ENCODE results near the gene GJB4. TPM values are rescaled to one million over a fixed set of nuclear protein-coding genes. Genes with fewer than 3 reads are reported as not detected.

Gene GJB4
- total RNA-seq, 1 experiment from 2014 or later = 0.07 TPM

DNA sequence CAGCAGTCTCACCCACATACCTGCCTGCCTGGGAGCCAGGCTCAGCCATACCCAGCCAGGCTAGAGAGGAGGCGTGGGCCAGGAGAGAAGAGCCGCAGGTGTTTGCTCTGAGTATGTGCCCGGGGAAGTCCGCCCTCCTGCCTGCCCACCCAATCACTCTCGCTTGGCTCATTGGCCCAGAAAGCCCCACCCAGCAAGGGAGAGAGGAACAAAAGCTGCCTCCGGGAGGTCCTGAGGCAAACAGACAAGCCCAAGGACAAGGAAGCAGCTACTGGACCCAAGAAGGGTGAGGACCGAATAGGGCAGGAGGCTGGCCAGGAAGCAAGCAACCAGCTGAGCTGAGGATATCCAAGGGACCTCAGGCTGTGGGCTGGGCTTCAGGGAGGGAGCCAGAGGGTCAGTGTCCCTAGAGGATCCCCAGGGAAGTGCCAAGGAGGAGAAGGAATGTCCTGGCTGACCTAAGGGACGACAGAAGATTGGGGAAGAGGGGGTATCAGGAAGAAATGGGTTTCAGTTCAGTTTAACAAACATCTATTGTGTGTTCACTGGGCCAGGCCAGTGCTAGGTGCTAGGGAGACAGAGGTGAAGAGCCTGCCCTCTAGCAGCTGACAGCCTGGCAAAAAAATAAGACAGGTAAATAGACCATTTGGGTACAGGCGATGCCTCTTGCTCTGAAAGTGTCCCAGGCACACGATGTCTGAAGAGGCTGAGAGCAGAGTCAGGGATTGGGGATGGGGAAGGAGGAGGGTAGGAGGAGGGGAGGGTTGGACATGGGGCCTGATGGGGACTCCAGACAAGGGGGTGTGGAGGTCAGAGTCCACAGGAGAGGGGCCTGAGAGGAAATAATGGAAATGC is at the start of gene GJB4 (continued):
- TF ChIP-seq, protein P1, sequence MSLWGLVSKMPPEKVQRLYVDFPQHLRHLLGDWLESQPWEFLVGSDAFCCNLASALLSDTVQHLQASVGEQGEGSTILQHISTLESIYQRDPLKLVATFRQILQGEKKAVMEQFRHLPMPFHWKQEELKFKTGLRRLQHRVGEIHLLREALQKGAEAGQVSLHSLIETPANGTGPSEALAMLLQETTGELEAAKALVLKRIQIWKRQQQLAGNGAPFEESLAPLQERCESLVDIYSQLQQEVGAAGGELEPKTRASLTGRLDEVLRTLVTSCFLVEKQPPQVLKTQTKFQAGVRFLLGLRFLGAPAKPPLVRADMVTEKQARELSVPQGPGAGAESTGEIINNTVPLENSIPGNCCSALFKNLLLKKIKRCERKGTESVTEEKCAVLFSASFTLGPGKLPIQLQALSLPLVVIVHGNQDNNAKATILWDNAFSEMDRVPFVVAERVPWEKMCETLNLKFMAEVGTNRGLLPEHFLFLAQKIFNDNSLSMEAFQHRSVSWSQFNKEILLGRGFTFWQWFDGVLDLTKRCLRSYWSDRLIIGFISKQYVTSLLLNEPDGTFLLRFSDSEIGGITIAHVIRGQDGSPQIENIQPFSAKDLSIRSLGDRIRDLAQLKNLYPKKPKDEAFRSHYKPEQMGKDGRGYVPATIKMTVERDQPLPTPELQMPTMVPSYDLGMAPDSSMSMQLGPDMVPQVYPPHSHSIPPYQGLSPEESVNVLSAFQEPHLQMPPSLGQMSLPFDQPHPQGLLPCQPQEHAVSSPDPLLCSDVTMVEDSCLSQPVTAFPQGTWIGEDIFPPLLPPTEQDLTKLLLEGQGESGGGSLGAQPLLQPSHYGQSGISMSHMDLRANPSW (CRISPR knock-in tag; conservative IDR thresholded peaks at IDR 0.05; ENCODE audit: low read depth) = no peak

DNA sequence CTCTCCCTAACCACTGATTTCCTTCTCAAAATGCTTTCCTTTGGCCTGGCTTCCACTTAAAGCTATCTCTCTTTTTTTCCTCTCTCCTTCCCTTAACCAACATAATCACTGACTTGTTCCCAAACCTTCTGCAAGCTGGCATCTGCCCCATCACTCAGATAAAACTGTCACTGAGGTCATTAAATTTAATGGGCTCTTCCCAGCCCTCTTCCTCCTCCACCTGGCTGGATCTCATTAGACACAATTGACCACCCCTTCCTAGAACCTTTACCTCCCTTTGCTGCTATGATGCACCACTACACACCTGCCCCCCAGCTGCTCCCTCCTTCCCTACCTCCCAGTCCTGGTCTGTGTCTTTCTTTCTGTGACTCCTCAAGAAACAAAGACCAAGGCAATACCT is 48.7 kb upstream of the GJB4 start:
- CTCF ChIA-PET = no interaction called here
- ATAC-seq (no peak), DNase-seq (ENCODE audit: low spot score) (no peak)
- POLR2A ChIA-PET = no interaction called here
- peaks cover 16% of the 10 kb centered on the region for H3K27me3 Mint-ChIP-seq (ENCODE audit: low read depth)
- peaks cover 8% of the 10 kb centered on the region for H3K9me3 Mint-ChIP-seq
- no peaks in the 10 kb centered on the region for H3K36me3 Mint-ChIP-seq
- TF ChIP-seq ZNF671 (CRISPR knock-in tag; IDR thresholded peaks at IDR 0.05) = no peak
- TF ChIP-seq GABPB1 (CRISPR knock-in tag; IDR thresholded peaks at IDR 0.05) = no peak
- TF ChIP-seq, protein P2, sequence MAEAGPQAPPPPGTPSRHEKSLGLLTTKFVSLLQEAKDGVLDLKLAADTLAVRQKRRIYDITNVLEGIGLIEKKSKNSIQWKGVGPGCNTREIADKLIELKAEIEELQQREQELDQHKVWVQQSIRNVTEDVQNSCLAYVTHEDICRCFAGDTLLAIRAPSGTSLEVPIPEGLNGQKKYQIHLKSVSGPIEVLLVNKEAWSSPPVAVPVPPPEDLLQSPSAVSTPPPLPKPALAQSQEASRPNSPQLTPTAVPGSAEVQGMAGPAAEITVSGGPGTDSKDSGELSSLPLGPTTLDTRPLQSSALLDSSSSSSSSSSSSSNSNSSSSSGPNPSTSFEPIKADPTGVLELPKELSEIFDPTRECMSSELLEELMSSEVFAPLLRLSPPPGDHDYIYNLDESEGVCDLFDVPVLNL (CRISPR knock-in tag; IDR thresholded peaks at IDR 0.05; ENCODE audit: borderline replicate concordance, low read depth) = no peak
- TF ChIP-seq ZNF416 (CRISPR knock-in tag; IDR thresholded peaks at IDR 0.05) = no peak
- TF ChIP-seq, protein P3, sequence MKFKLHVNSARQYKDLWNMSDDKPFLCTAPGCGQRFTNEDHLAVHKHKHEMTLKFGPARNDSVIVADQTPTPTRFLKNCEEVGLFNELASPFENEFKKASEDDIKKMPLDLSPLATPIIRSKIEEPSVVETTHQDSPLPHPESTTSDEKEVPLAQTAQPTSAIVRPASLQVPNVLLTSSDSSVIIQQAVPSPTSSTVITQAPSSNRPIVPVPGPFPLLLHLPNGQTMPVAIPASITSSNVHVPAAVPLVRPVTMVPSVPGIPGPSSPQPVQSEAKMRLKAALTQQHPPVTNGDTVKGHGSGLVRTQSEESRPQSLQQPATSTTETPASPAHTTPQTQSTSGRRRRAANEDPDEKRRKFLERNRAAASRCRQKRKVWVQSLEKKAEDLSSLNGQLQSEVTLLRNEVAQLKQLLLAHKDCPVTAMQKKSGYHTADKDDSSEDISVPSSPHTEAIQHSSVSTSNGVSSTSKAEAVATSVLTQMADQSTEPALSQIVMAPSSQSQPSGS (CRISPR knock-in tag; IDR thresholded peaks at IDR 0.05; ENCODE audit: borderline replicate concordance, low read depth) = no peak
- TF ChIP-seq TEAD4 (CRISPR knock-in tag; IDR thresholded peaks at IDR 0.05) = no peak
- no peak for TF ChIP-seq ZNF317 (CRISPR knock-in tag; IDR thresholded peaks at IDR 0.05; ENCODE audit: borderline replicate concordance, low read depth)
- no peak for TF ChIP-seq MXD4 (CRISPR knock-in tag; IDR thresholded peaks at IDR 0.05; ENCODE audit: borderline replicate concordance)
- no peak for TF ChIP-seq ATF1 (CRISPR knock-in tag; IDR thresholded peaks at IDR 0.05)
- TF ChIP-seq, protein P4, sequence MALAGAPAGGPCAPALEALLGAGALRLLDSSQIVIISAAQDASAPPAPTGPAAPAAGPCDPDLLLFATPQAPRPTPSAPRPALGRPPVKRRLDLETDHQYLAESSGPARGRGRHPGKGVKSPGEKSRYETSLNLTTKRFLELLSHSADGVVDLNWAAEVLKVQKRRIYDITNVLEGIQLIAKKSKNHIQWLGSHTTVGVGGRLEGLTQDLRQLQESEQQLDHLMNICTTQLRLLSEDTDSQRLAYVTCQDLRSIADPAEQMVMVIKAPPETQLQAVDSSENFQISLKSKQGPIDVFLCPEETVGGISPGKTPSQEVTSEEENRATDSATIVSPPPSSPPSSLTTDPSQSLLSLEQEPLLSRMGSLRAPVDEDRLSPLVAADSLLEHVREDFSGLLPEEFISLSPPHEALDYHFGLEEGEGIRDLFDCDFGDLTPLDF (CRISPR knock-in tag; IDR thresholded peaks at IDR 0.05) = no peak
- no peak for TF ChIP-seq TCF7 (CRISPR knock-in tag; IDR thresholded peaks at IDR 0.05; ENCODE audit: low read depth)
- TF ChIP-seq OVOL2 (CRISPR knock-in tag; IDR thresholded peaks at IDR 0.05; ENCODE audit: borderline replicate concordance) = no peak
- TF ChIP-seq, protein P5, sequence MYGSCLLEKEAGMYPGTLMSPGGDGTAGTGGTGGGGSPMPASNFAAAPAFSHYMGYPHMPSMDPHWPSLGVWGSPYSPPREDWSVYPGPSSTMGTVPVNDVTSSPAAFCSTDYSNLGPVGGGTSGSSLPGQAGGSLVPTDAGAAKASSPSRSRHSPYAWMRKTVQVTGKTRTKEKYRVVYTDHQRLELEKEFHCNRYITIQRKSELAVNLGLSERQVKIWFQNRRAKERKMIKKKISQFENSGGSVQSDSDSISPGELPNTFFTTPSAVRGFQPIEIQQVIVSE (CRISPR knock-in tag; IDR thresholded peaks at IDR 0.05; ENCODE audit: borderline replicate concordance) = no peak
- TF ChIP-seq, protein P6, sequence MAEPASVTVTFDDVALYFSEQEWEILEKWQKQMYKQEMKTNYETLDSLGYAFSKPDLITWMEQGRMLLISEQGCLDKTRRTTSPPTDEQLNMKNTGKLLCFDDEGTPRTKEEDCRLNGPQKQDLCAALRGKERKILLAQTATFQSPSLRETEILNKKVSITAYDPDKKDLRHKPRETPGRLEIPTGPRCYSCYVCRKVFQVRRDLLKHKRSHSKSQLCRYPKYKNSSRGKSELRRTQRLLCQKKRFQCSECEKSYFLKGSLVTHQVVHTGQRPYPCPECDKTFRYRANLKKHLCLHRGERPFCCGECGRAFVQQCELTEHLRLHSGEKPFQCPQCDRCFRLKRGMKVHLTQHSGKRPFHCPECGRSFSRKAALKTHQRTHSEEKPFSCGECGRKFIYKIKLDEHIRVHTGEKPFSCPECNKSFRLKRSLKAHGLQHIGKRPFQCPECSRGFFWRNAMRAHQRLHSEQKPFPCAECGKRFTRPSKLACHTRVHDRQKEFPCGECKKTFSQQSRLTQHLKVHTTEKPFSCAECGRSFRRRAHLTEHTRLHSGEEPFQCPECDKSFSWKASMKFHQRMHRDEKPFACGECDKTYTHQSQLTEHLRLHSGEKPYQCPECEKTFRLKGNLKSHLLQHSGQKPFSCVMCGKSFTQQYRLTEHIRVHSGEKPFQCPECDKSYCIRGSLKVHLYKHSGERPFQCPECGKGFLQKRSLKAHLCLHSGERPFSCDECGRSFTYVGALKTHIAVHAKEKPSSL (CRISPR knock-in tag; conservative IDR thresholded peaks at IDR 0.05) = no peak
- TF ChIP-seq, protein P7, sequence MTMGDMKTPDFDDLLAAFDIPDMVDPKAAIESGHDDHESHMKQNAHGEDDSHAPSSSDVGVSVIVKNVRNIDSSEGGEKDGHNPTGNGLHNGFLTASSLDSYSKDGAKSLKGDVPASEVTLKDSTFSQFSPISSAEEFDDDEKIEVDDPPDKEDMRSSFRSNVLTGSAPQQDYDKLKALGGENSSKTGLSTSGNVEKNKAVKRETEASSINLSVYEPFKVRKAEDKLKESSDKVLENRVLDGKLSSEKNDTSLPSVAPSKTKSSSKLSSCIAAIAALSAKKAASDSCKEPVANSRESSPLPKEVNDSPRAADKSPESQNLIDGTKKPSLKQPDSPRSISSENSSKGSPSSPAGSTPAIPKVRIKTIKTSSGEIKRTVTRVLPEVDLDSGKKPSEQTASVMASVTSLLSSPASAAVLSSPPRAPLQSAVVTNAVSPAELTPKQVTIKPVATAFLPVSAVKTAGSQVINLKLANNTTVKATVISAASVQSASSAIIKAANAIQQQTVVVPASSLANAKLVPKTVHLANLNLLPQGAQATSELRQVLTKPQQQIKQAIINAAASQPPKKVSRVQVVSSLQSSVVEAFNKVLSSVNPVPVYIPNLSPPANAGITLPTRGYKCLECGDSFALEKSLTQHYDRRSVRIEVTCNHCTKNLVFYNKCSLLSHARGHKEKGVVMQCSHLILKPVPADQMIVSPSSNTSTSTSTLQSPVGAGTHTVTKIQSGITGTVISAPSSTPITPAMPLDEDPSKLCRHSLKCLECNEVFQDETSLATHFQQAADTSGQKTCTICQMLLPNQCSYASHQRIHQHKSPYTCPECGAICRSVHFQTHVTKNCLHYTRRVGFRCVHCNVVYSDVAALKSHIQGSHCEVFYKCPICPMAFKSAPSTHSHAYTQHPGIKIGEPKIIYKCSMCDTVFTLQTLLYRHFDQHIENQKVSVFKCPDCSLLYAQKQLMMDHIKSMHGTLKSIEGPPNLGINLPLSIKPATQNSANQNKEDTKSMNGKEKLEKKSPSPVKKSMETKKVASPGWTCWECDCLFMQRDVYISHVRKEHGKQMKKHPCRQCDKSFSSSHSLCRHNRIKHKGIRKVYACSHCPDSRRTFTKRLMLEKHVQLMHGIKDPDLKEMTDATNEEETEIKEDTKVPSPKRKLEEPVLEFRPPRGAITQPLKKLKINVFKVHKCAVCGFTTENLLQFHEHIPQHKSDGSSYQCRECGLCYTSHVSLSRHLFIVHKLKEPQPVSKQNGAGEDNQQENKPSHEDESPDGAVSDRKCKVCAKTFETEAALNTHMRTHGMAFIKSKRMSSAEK (CRISPR knock-in tag; IDR thresholded peaks at IDR 0.05; ENCODE audit: borderline replicate concordance) = no peak
- no peak for TF ChIP-seq NFYB (CRISPR knock-in tag; conservative IDR thresholded peaks at IDR 0.05; ENCODE audit: low read depth)
- TF ChIP-seq NFATC4 (CRISPR knock-in tag; IDR thresholded peaks at IDR 0.05) = no peak
- no peak overlapping the region for H3K27ac Mint-ChIP-seq
- no peak overlapping the region for H3K4me3 Mint-ChIP-seq
- H3K4me1 Mint-ChIP-seq = no peaks in the 10 kb centered on the region
